ENCODE data around the gene PLEKHA7.
"Not testable (repeated sequence)": the region's sequence is repeated elsewhere in the genome, so short reads cannot be mapped to it uniquely, and the experiment has no call there.

The PLEKHA7 gene

GRCh38 chr11:16893456-16894066 lies 120.7 kb downstream of the PLEKHA7 start:
- DNase-seq (ENCODE audit: low spot score), result no peak
- no peak for TF ChIP-seq CTCF (IDR thresholded peaks at IDR 0.05; ENCODE audit: extremely low read depth, missing control alignments)

GRCh38 chr11:16891964-16892363 lies 122.2 kb downstream of the PLEKHA7 start:
- no peak for TF ChIP-seq CTCF (IDR thresholded peaks at IDR 0.05; ENCODE audit: extremely low read depth, missing control alignments)
- no peak for DNase-seq (ENCODE audit: low spot score)

- no peak for TF ChIP-seq CTCF (IDR thresholded peaks at IDR 0.05; ENCODE audit: extremely low read depth, missing control alignments)
- no peak for DNase-seq (ENCODE audit: low spot score)
These were observed 123.0 kb downstream of the PLEKHA7 start for GRCh38 chr11:16891165-16891564.

- TF ChIP-seq CTCF (IDR thresholded peaks at IDR 0.05; ENCODE audit: extremely low read depth, missing control alignments), result no peak
- no peak for DNase-seq (ENCODE audit: low spot score)
These were observed 123.8 kb downstream of the PLEKHA7 start for GRCh38 chr11:16890442-16890841.

- no peak for TF ChIP-seq CTCF (IDR thresholded peaks at IDR 0.05; ENCODE audit: extremely low read depth, missing control alignments)
These were observed 124.3 kb downstream of the PLEKHA7 start for GRCh38 chr11:16889905-16890304.

GRCh38 chr11:16889010-16889409 lies 125.2 kb downstream of the PLEKHA7 start:
- DNase-seq (ENCODE audit: low spot score), result not testable (repeated sequence)

More at GRCh38 chr11:16889905-16890304, 124.3 kb downstream of the PLEKHA7 start:
- DNase-seq (ENCODE audit: low spot score), result no peak

- not testable (repeated sequence) for DNase-seq (ENCODE audit: low spot score)
These were observed 126.3 kb downstream of the PLEKHA7 start for GRCh38 chr11:16887887-16888286.

- no peak for DNase-seq (ENCODE audit: low spot score)
- no peak for TF ChIP-seq CTCF (IDR thresholded peaks at IDR 0.05; ENCODE audit: extremely low read depth, missing control alignments)
These were observed 131.0 kb downstream of the PLEKHA7 start for GRCh38 chr11:16883174-16883573.
